Measurements from ENCODE around the gene PTMA.
"Not testable (repeated sequence)": the region's sequence is repeated elsewhere in the genome, so short reads cannot be mapped to it uniquely, and the experiment has no call there.

PTMA gene

GRCh38 chr2:231693956-231694355, 14.4 kb upstream of the PTMA start:
- DNase-seq (ENCODE audit: low read depth in 1 of 2, low spot score in 1 of 2), result no peak

GRCh38 chr2:231696004-231696367, 12.3 kb upstream of the PTMA start:
- DNase-seq (ENCODE audit: low read depth in 1 of 2, low spot score in 1 of 2), result no peak

- DNase-seq (ENCODE audit: low read depth in 1 of 2, low spot score in 1 of 2), result no peak
These were observed 9.3 kb upstream of the PTMA start for GRCh38 chr2:231699006-231699405.

- DNase-seq (ENCODE audit: low read depth in 1 of 2, low spot score in 1 of 2), result no peak
These were observed 6.6 kb upstream of the PTMA start for GRCh38 chr2:231701456-231702373.

GRCh38 chr2:231704017-231704416, 4.3 kb upstream of the PTMA start:
- no peak for DNase-seq (ENCODE audit: low read depth in 1 of 2, low spot score in 1 of 2)

- DNase-seq (ENCODE audit: low read depth in 1 of 2, low spot score in 1 of 2), result peak; percentile 92 to 95
These were observed 1.3 kb upstream of the PTMA start for GRCh38 chr2:231706731-231707624.

- peak in 1 of 2 donors; percentile 44 for DNase-seq (ENCODE audit: low read depth in 1 of 2, low spot score in 1 of 2)
These were observed 749 bp upstream of the PTMA start for GRCh38 chr2:231707625-231707926.

- DNase-seq (ENCODE audit: low read depth in 1 of 2, low spot score in 1 of 2), result peak; percentile 33 to 44
These were observed 679 bp downstream of the PTMA start for GRCh38 chr2:231708773-231709635.

GRCh38 chr2:231709636-231709980, 1.3 kb downstream of the PTMA start:
- peak; percentile 19 to 26 for DNase-seq (ENCODE audit: low read depth in 1 of 2, low spot score in 1 of 2)

GRCh38 chr2:231709981-231710798, 1.9 kb downstream of the PTMA start:
- peak; percentile 82 to 84 for DNase-seq (ENCODE audit: low read depth in 1 of 2, low spot score in 1 of 2)

- DNase-seq (ENCODE audit: low read depth in 1 of 2, low spot score in 1 of 2), result no peak
These were observed 2.7 kb downstream of the PTMA start for GRCh38 chr2:231710799-231711676.

- peak in 1 of 2 donors; percentile 13 for DNase-seq (ENCODE audit: low read depth in 1 of 2, low spot score in 1 of 2)
These were observed 3.5 kb downstream of the PTMA start for GRCh38 chr2:231711677-231712450.

GRCh38 chr2:231712451-231713021, 4.2 kb downstream of the PTMA start:
- peak in 1 of 2 donors; percentile 36 for DNase-seq (ENCODE audit: low read depth in 1 of 2, low spot score in 1 of 2)

GRCh38 chr2:231713406-231713729, 5.0 kb downstream of the PTMA start:
- not testable (repeated sequence) for DNase-seq (ENCODE audit: low read depth in 1 of 2, low spot score in 1 of 2)

GRCh38 chr2:231713730-231714638, 5.7 kb downstream of the PTMA start:
- DNase-seq (ENCODE audit: low read depth in 1 of 2, low spot score in 1 of 2), result peak; percentile 82 to 87

- peak; percentile 56 to 69 for DNase-seq (ENCODE audit: low read depth in 1 of 2, low spot score in 1 of 2)
These were observed 6.5 kb downstream of the PTMA start for GRCh38 chr2:231714639-231715498.

- no peak for DNase-seq (ENCODE audit: low read depth in 1 of 2, low spot score in 1 of 2)
These were observed 7.1 kb downstream of the PTMA start for GRCh38 chr2:231715499-231715837.

All from stimulated activated CD4-positive, alpha-beta T cell treated with anti-CD3 and anti-CD28 coated beads, Interleukin-15, amount 100 ng/mL, for 1 hour (primary cell).